AG04449 (cell line): ENCODE measurements around the gene ZNRF2.
"Not testable (repeated sequence)": the region's sequence is repeated elsewhere in the genome, so short reads cannot be mapped to it uniquely, and the experiment has no call there.

Source experiments
- CTCF ChIA-PET: fragments of 350-600 bp; formaldehyde crosslinking; extraction: SDS; loops from one replicate; lab custom pipeline; 2021; ENCODE audit warnings: antibody characterized with exemption; lab: Yijun Ruan, JAX
- POLR2A ChIA-PET: fragments of 400-600, 350-600 bp; formaldehyde crosslinking; extraction: SDS; loops from one replicate; lab custom pipeline; 2020; ENCODE audit warnings: antibody characterized with exemption, inconsistent platforms; lab: Yijun Ruan, JAX
- DNase-seq: peaks from one replicate; pipeline ENCODE4 v3.0.0-alpha.2; 2010; ENCODE audit warnings: low read depth, low spot score
- H3K4me3 ChIP-seq: 2 replicates; pipeline ENCODE4 v1.5.1; 2011; ENCODE audit warnings: low read depth, mild to moderate bottlenecking, control low read depth, low read length
- CTCF ChIP-seq: IDR thresholded peaks from one replicate; pipeline ENCODE4 v1.5.1; 2011; ENCODE audit warnings: mild to moderate bottlenecking, moderate library complexity, low read length, control low read depth, inconsistent platforms; ENCODE audit not compliant: insufficient read depth; ENCODE audit errors: missing control alignments

The ZNRF2 gene

GRCh38 chr7:30379741-30380140 lies 95.3 kb downstream of the ZNRF2 start:
- no peak for TF ChIP-seq CTCF
- no peak for DNase-seq
- ChIA-PET CTCF (no interaction called here), POLR2A (no interaction called here)
- H3K4me3 ChIP-seq: no peak overlapping the region

- ChIA-PET CTCF (no interaction called here), POLR2A (no interaction called here)
- TF ChIP-seq CTCF: no peak
- no peak overlapping the region for H3K4me3 ChIP-seq
- no peak for DNase-seq
Observed at GRCh38 chr7:30380294-30380693, 95.9 kb downstream of the ZNRF2 start.

- H3K4me3 ChIP-seq, DNase-seq, POLR2A ChIA-PET, CTCF ChIA-PET: not testable (repeated sequence)
Observed at GRCh38 chr7:30380824-30381223, 96.4 kb downstream of the ZNRF2 start.

GRCh38 chr7:30382607-30383006 lies 98.2 kb downstream of the ZNRF2 start:
- POLR2A ChIA-PET: no interaction called here

GRCh38 chr7:30389791-30390190 lies 105.4 kb downstream of the ZNRF2 start:
- no peak for TF ChIP-seq CTCF
- no peak for DNase-seq
- ChIA-PET POLR2A (no interaction called here), CTCF (no interaction called here)
- no peak overlapping the region for H3K4me3 ChIP-seq

More at GRCh38 chr7:30382607-30383006, 98.2 kb downstream of the ZNRF2 start:
- DNase-seq: no peak
- CTCF ChIA-PET: no interaction called here
- H3K4me3 ChIP-seq: no peak overlapping the region
- TF ChIP-seq CTCF: no peak

GRCh38 chr7:30390736-30391636 lies 106.6 kb downstream of the ZNRF2 start:
- ChIA-PET CTCF (no interaction called here), POLR2A (no interaction called here)

More at GRCh38 chr7:30390736-30391636, 106.6 kb downstream of the ZNRF2 start:
- H3K4me3 ChIP-seq: no peak overlapping the region
- no peak for TF ChIP-seq CTCF
- no peak for DNase-seq
